HL-60 (cell line): ENCODE data around the gene CYSLTR2.

ENCODE experiments used
- DNase-seq, 2 experiments: peaks; one replicate each; pipeline ENCODE4 v3.0.0-alpha.2; 2010 to 2020; ENCODE audit warnings: low read depth in 1 of 2, low spot score in 1 of 2
- H3K27ac ChIP-seq: fragments of 250-450 bp; sonication (Bioruptor Pico); replicated peaks from 2 replicates; pipeline ENCODE4 v1.5.1; 2020; ENCODE audit warnings: mild to moderate bottlenecking, moderate library complexity
- H3K27me3 ChIP-seq: fragments of 250-450 bp; sonication (Bioruptor Pico); 2 replicates; pipeline ENCODE4 v1.5.1; 2021; ENCODE audit warnings: mild to moderate bottlenecking, moderate library complexity; ENCODE audit not compliant: insufficient read depth, poor library complexity, severe bottlenecking
- H3K4me3 ChIP-seq: replicated peaks from 2 replicates; pipeline ENCODE4 v1.5.1; 2011; ENCODE audit warnings: mild to moderate bottlenecking, control low read depth, low read length; ENCODE audit not compliant: insufficient read depth
- GABPA ChIP-seq: IDR thresholded peaks from 2 replicates; pipeline ENCODE4 v1.6.1; 2012; ENCODE audit warnings: low read depth
- POLR2AphosphoS5 ChIP-seq: IDR thresholded peaks from 2 replicates; pipeline ENCODE4 v1.6.1; 2012; ENCODE audit warnings: low read depth
- REST ChIP-seq: IDR thresholded peaks from 2 replicates; pipeline ENCODE4 v1.6.1; 2012; ENCODE audit warnings: low read depth; ENCODE audit not compliant: insufficient replicate concordance
- SPI1 ChIP-seq: IDR thresholded peaks from 2 replicates; pipeline ENCODE4 v1.6.1; 2012; ENCODE audit warnings: low read depth, mild to moderate bottlenecking, borderline replicate concordance
- TF ChIP-seq, protein P1 (sequence below): IDR thresholded peaks from one replicate; pipeline ENCODE4 v1.5.1; 2011; ENCODE audit warnings: low read length, control low read depth, inconsistent platforms; ENCODE audit not compliant: insufficient read depth

Gene CYSLTR2

DNA sequence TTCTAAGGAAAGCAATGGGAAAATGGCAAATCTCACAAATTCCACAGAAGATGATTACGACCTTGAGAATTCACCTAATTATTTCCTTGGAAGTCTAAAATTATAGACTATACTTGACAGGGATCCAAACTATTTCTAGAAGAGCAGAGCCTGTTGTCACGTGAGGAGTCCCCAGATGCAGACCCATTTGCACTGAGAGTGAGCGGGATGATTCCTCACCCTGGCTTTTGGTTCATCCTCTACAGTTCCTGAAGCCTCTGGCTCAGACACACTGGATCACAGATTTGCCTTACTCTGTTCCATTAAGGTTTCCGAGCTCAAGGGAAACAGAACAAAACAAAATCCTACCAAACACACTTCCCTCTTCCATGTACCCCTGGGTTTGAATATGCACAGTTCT lies 23.0 kb upstream of the CYSLTR2 start:
- no peak for DNase-seq
- TF ChIP-seq SPI1 (no peak), REST (no peak), POLR2AphosphoS5 (no peak), GABPA (no peak)
- TF ChIP-seq, protein P1, sequence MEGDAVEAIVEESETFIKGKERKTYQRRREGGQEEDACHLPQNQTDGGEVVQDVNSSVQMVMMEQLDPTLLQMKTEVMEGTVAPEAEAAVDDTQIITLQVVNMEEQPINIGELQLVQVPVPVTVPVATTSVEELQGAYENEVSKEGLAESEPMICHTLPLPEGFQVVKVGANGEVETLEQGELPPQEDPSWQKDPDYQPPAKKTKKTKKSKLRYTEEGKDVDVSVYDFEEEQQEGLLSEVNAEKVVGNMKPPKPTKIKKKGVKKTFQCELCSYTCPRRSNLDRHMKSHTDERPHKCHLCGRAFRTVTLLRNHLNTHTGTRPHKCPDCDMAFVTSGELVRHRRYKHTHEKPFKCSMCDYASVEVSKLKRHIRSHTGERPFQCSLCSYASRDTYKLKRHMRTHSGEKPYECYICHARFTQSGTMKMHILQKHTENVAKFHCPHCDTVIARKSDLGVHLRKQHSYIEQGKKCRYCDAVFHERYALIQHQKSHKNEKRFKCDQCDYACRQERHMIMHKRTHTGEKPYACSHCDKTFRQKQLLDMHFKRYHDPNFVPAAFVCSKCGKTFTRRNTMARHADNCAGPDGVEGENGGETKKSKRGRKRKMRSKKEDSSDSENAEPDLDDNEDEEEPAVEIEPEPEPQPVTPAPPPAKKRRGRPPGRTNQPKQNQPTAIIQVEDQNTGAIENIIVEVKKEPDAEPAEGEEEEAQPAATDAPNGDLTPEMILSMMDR: no peak
- H3K27ac ChIP-seq: no peak overlapping the region
- H3K27me3 ChIP-seq: no peaks in the 10 kb centered on the region
- no peak overlapping the region for H3K4me3 ChIP-seq

- no peaks in the 10 kb centered on the region for H3K27me3 ChIP-seq
- H3K27ac ChIP-seq: no peak overlapping the region
- no peak overlapping the region for H3K4me3 ChIP-seq
- DNase-seq: no peak
- TF ChIP-seq SPI1 (no peak), REST (no peak), POLR2AphosphoS5 (no peak), GABPA (no peak)
- TF ChIP-seq, protein P1: no peak
These were observed 22.3 kb upstream of the CYSLTR2 start for GRCh38 chr13:48631441-48631840.

- no peak overlapping the region for H3K4me3 ChIP-seq
- TF ChIP-seq REST: no peak
- TF ChIP-seq, protein P1: no peak
- TF ChIP-seq POLR2AphosphoS5: no peak
- no peak for TF ChIP-seq GABPA
- no peak for TF ChIP-seq SPI1
- no peak overlapping the region for H3K27ac ChIP-seq
- DNase-seq: no peak
- no peaks in the 10 kb centered on the region for H3K27me3 ChIP-seq
These were observed 20.0 kb upstream of the CYSLTR2 start for GRCh38 chr13:48633700-48634099.
